Measurements from ENCODE around the gene SOCS3.

DNA sequence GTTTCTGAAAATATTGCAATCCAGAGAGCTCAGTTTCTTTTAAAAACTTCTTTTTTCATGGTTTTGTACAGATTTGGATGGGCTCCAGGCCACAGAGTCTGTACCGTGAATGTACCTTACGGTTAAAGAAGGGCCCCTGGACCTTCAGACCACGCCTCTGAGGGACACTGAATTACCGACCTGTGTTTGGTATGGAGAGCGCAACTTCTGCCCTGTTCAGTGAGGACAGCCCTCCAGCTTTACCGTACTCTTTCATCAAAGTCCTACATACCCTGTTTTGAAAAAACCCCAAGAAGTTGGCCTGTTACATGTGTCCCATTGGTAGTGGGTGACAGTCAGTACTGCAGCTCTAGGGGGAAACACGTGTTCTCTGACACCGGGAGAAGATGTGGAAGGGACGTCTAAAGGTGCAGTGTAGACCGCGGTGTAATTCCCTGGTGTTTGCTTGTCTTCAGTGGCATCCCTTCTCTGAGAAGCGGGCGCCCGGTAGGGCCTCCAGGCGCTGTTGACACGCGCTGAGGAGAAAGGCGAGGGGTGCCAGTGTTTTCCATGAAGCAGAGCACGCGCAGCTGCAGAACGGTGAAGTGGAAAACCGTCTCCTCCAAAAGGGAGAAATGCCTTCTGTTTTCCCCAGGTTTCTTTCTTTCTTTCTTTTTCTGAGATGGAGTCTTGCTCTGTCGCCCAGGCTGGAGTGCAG is 24.8 kb upstream of the SOCS3 start:
- TF ChIP-seq CTCF (IDR thresholded peaks at IDR 0.05) (no peak), EP300 (IDR thresholded peaks at IDR 0.05) (no peak)
